Right hindlimb (tissue), 1 donor: Measurements from ENCODE around the gene LAG3.

ENCODE experiments used
- DNase-seq: peaks from one replicate; pipeline ENCODE4 v3.0.0-alpha.2; 2018

Gene LAG3

DNA sequence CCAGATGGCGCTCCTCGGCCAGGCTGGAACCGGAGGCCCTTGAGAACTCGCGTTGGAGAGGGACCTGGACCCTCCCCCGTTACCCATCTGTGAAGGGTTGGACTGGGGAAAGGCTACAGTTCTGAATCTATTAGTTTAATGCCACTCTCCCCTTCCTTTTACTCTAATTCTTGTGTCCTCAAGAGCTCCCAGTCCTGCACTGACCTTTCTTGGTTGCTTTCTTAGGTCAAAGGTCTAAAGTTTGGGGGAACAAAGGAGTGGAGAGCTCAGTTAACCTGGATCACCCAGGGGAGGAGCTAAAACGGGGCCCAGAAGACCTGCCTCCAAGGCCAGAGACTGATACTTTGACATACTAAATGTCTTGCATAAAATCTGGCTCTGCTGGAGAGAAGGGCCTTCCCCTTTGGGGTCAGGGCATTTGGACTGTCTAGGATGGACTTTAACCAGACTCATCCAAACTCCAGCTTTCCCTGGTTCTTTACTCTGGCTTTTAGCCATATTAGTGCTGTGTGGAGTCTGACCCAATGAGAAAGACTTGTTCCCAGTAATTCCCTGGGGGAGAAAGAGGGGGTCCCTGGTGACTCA lies 18.5 kb upstream of the LAG3 start:
- DNase-seq: no peak

DNA sequence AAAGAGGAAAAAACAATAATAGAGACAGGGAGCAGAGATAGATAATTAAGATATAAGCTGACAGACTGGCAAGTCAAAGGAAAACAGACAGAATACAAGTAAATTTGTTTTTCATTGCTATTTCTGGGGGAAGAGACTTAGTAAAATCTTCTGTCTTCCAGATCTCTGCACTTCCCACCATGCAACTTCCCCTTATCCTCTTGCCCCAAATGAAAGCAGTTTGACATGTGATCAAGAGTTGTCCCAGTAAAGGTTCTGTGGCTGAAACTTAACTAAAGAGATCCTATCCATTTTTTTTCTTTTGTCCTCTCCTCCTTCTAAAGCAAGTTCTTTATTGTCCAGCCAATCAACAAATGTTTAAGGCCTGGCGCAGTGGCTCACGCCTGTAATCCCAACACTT lies 17.9 kb upstream of the LAG3 start:
- DNase-seq: no peak

DNA sequence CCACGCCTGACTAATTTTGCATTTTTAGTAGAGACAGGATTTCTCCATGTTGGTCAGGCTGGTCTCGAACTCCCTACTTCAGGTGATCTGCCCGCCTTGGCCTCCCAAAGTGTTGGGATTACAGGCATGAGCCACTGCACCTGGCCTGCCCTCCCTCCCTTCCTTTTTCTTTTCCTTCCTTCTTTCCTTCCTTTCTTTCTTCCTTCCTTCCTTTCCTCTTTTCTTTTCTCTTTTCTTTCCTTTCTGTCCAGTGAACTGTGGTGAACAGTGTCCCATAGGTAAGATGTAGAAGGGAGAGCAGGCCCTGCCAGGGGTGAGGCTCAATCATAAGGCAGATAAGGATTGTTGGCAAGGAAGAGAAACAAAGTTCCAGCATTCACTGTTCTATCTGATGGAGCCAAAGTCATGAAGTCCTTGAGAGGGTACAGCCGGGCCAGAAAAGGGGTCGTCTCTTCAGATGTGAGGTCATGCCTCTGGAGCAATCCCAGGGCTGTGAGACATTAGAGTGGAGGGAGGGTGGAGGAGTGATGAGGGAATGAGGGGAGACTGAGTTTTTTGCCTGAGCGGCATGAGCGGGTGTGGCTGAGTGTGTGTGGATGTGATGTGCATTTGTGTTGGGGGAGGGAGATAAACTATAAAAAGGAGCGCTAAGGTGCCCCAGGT lies 15.2 kb upstream of the LAG3 start:
- peak; percentile 14 for DNase-seq

DNA sequence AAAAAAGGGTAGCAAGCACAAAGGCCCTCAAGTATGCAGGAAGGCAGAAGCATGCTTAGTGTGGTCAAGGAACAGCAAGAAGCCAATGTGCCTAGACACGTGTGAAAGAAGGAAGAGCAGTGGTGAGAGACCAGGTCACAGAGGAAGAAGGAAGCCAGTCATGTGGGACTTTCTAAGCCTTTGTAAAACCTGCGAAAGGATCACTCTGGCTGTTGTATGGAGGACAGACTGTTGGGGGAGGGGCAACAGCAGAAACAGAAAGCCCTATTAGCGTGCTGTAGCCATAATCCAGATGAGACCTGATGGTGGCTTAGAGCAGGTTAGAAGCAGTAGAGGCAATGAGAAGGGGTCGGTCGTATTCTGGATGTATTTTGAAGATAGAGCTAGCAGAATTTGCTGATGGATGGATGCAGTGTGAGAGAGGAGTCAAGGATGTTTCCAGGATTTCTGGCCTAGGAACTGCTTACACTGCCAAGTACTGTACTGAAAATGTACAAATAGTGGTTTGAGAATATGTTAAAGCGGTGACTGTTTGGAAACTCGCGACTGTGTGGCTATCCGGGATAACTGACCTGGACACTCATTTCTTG lies 13.7 kb upstream of the LAG3 start:
- peak; percentile 15 for DNase-seq

DNA sequence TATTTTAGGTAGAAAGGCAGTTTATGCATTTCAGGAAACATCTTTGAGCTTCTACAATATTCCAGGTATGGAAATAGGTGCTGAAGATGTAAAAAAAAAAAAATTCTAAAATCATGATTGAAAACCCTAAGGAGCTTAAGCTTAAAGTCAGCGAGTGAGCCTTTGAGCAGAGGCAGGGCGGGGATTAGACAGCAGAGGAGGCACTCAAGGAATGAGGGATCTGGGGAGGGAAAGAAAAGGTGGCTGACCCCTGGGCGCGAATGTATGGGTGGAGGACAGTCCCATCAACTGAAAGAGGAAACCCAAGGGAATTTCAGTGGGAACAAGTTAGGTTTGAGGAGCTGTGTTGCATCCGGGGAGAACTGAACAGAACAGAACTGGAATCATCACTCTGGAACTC lies 12.6 kb upstream of the LAG3 start:
- DNase-seq: no peak

GRCh38 chr12:6763380-6763779 lies 8.9 kb upstream of the LAG3 start:
- no peak for DNase-seq

DNA sequence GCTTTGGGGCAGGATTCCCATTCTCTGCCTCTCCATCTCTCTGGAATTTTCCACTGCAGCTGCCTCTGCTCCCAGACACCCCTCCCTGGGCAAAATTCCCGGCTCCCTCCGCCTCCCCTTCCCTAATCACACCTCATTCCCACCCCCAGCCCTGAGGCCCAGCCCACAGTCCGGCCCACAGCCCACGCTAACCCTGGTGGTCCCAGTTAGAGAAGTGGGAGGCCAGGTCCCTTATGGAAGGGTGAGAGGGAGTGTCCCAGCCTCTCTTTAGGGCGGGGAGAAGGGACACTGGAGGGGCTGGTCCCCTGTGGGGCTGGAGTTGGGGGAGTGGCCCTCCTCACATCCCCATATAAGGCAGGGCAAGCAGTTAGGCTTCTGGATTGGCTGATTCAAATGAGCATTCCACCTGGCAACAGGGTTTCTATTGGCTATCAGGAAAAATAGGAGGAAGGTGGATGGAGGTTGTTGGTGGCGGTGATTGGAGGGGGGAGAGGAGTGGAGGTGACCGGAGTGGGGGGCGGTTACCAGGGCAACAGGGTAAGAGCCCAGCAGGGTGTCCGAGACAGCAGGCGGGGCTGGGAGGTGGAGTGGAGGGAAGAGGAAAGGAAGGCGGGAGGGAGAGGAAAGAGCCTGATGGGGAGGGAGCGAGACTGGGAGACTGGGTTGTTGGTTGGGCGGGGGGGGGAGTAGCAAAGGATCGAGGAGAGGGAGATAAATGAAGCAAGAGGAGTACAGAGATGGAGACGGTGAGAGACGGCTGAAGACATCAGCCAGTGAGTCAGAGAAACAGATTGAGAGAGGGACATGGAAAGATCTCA lies 8.1 kb upstream of the LAG3 start:
- peak; percentile 98 for DNase-seq

DNA sequence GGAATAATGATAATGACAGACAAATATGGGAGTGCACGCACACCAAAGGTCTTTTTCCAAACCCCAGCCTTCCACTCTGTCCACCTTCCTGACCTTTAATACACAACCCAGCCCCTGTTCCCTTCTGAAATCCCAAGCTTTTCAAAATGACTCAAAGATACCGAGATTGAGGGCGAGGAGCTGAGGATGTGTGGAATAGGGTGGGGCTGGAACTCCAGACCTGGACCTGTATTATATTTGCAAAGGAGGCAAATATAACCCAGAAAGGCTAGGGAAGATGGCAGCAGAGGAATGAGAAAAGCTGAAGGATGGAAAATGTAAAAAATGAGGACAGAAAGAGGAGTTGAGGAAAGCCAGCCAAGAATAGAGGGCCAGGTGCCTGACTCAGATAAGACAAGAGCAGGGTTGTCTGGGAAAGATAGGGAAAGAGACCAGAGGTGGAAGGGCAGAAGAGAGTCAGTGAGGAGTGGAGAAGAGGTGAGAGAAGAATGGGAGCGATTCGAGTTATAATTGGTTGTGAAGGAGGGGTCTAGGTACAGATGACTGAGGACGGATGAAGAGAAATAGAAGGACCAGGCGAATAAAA lies 7.2 kb upstream of the LAG3 start:
- DNase-seq: no peak

- DNase-seq: peak; percentile 95
Measured at GRCh38 chr12:6765634-6766581, 6.4 kb upstream of the LAG3 start, which contains the start of gene PTMS. Gene PTMS (plus strand): TSS chr12:6766363. CDS start chr12:6766706, 343 bp downstream.

DNA sequence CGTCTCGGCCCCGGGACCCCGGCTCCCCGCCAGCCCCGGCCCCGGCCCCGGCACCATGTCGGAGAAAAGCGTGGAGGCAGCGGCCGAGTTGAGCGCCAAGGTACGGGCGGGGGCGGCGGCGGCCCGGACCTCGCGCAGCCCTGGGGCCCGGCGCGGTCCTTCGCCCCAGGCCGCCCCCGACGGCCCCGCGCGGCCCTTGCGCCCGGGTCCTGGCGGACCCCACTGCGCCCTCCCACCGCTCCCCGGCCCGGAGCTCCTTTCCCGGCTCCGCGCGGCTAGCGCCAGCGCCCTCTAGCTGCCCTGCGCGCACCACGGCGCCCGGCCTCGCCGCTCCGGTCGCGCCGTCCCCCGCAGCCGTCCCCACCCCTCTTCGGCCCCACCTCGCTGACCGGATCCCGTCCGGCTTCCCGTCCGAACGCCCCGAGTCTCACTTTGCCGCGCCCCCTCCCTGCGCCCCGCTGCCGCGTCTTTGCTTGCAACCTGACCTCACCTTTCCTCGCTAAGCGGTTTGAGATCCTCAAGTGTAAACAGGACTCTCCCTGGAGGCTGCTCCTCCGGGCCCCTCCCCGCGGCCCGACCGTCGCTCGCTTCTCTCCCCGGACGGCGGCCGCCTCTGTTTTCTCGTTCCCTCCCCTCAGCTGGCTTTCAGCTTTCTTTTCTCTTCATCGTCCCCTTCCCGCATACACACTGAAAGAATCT lies 5.5 kb upstream of the LAG3 start:
- DNase-seq: peak; percentile 89

DNA sequence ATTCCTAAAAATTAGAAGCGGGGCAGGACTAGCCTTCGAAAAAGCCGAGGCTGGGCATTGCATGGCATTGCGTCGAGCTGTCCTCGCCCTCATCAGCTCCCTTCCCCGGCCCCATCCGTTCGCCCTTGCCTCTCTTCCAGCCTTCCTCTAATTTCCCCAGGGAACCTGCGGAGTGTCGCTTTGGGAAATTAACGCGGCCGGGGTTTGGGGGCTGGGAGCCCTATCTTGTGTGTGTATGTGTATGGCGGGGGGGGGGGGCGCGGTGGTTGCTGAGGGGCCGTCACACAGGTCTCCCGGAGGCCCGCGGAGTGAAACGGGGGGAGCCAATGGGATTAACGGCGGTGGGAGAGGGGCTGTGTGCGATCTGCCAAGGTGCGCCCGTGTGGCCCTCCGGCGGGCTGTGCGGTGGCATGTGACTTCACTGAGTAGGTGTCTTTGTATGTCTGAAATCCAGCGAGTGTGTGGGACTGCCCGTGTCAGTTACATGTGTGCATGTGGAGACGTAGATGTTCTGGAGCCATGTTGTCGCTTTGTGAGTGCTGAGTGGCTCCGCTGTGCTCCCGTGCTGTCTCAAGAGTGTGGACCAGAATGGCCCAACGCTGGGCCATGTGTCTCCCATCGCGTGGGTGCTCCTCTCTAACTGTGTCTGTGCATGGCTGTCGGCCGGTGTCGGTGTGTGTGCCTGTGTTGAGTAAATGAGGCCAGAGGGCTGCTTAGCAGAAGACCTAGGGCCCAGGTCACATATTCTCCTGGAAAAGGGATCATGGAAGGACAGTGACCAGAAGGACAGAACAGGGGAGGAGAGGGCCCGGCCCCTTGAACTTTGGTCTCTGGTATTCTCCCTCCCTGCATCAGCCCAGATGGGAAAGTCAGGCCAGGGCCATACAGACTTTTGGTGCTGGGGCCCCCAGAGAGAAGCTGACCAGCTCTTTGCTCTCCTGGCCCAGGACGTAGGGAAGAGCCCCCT lies 4.7 kb upstream of the LAG3 start:
- peak; percentile 44 for DNase-seq

GRCh38 chr12:6768437-6768914 lies 3.8 kb upstream of the LAG3 start:
- DNase-seq: peak; percentile 49

DNA sequence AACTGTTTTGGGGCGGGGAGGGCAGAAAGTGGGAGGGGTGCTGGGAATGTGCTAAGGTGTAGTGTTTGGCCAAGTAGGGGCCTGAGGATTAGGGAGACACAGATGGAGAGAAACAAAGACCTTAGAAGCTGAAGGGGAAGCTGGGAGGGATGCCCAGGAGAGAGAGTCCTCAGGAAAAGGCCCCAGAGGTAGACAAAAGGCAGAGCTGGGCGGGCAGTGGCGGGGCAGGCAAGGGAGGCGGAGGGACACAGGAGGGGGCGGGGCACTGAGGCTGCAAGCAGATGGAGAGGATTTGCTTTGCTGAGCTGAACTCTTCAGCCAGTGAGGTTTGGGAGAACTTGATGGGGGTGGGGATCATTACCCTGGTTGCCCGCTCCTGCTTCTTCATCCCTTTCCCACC lies 3.3 kb upstream of the LAG3 start:
- peak; percentile 78 for DNase-seq

- DNase-seq: no peak
Measured at GRCh38 chr12:6769666-6770065, 2.7 kb upstream of the LAG3 start.

DNA sequence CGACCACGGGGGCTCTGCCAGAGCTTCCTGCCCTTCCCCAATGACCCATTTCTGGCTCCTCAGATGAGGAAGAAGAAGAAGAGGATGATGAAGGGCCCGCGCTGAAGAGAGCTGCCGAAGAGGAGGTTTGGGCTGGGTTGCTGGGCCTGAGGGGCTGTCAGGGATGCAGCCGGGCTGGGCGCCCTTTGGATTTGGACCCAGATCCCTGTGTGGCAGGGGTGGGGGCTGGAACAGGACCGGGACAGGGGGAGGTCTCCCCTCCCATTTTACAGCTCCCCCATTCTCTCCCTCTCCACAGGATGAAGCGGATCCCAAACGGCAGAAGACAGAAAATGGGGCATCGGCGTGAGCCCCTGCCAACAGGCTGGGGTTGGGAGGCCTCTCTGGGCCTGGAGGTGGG lies 2.2 kb upstream of the LAG3 start:
- no peak for DNase-seq

- DNase-seq: no peak
Measured at GRCh38 chr12:6770600-6770999, 1.7 kb upstream of the LAG3 start.

DNA sequence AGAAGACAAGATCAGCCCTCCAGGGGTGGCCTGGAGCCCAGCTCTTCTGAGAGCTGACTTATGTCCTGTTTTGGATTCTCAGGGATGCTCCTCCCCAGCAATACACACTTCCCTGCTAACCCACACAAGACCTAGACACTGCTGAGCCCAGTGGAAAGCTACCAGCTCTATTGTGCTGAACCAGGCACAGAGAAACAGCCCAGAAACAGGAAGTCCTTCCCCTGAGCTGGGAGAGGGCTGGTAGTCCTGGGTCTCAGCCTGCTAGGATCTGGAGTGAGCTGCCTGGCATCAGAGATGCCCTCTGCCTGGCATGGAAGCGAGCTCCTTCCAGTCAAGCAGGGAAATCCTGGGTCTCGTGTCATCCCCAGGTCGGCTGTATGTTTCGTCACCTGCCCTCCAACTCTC lies 1.2 kb upstream of the LAG3 start:
- no peak for DNase-seq

DNA sequence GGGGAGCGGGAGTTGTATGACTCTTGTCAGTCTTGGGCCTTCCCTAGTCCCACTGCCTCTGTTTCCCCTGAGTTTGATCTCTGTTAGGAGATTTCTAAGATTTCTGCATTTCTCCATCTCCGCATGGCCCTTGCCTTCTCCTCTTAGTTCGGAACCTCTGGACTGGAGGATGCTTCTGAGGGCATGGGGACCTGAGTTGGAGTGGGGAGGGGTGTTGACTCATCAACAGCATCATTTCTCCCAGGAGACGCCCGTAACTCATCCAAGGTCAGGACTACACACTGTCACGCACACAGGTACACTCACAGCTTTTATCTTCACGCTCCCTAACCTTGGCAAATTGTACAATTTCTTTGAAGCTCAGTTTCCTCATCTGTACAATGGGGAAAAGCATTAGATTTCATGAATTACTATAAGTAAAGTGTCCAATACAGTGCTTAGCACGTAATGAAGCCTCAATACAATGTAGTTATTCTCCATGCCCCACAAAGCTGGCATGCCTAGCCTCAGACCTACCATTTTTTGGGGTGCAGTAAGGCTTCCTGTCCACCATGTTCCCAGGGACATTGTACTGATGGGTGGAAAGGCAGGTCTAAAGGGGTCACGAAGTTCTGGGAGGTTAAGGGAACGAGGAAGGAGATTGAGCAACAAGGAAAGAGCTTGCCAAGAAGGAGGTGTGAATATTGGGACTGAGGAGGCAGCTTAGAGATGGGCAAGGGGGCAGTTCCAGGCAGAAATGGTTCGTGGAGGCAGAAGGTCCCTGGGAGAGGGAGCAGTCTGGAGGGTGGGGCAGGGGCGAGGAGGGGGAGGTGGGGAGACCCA lies 600 bp upstream of the LAG3 start:
- DNase-seq: no peak
